Esophagus muscularis mucosa (tissue), 3 donors: Measurements from ENCODE around the gene CARMIL1.

Source experiments
- EP300 ChIP-seq: sonication (generic); formaldehyde crosslinking; IDR thresholded peaks from one replicate; pipeline ENCODE4 v1.6.1; 2017; ENCODE audit warnings: antibody characterized with exemption
- TF ChIP-seq, protein P1 (sequence below), 3 experiments: fragments of 200-600 bp in 2 of 3; fragments of 450-650 bp in 1 of 3; sonication (generic) in 2 of 3; IDR thresholded peaks; one replicate each; pipeline ENCODE4 v1.5.1; 2017 to 2019; ENCODE audit warnings: antibody characterized with exemption in 3 of 3, mild to moderate bottlenecking in 2 of 3, moderate library complexity in 1 of 3

DNA sequence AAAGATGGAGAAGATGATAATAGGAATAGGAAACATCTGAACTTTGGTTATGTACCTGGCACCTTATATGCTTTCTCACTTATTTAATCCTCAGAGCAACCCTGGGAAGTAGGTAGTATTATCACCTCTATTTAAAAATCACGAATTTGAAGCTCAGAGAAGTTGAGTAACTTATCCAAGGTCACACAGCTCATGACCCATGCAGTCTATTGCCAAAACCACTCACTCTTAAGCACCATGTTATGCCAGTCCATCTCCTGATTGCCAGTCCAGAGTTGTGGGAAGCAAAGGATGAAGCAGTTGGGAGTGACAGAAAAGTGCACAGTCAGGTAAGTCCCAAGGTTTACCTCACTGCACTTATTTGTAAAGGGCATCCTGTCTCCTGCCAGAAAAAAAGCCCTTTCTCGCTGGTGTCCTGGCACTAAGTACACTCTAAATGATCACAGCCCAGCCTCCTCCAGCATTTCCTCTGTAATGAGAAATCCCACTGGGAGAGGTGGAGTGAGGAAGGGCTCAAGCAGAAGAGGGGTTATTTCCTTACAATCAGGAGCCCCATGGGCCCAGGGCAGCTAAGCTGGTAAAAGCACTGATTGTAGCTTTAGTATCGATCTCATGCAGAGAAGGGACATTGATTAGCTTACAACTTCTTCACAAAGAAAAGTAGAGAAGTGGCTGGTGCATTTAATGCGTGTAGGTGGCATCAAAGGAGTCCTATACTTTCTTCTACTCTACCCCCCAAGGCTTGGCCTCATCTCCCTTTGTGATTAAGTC is 351.5 kb downstream of the CARMIL1 start:
- TF ChIP-seq, protein P1, sequence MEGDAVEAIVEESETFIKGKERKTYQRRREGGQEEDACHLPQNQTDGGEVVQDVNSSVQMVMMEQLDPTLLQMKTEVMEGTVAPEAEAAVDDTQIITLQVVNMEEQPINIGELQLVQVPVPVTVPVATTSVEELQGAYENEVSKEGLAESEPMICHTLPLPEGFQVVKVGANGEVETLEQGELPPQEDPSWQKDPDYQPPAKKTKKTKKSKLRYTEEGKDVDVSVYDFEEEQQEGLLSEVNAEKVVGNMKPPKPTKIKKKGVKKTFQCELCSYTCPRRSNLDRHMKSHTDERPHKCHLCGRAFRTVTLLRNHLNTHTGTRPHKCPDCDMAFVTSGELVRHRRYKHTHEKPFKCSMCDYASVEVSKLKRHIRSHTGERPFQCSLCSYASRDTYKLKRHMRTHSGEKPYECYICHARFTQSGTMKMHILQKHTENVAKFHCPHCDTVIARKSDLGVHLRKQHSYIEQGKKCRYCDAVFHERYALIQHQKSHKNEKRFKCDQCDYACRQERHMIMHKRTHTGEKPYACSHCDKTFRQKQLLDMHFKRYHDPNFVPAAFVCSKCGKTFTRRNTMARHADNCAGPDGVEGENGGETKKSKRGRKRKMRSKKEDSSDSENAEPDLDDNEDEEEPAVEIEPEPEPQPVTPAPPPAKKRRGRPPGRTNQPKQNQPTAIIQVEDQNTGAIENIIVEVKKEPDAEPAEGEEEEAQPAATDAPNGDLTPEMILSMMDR (IDR thresholded peaks at IDR 0.05), result no peak
- no peak for TF ChIP-seq EP300
